Stimulated activated CD8-positive, alpha-beta memory T cell treated with anti-CD3 and anti-CD28 coated beads, Interleukin-12 subunit alpha, Interleukin-12 subunit beta, amount 100 ng/mL, for 4 hours (primary cell): Measurements from ENCODE around the gene ZFYVE9.
"Not testable (repeated sequence)": the region's sequence is repeated elsewhere in the genome, so short reads cannot be mapped to it uniquely, and the experiment has no call there.

ENCODE experiments used
- DNase-seq: peaks from one replicate; pipeline ENCODE4 v3.0.0-alpha.2; 2020; ENCODE audit warnings: low read depth

ZFYVE9 gene

DNA sequence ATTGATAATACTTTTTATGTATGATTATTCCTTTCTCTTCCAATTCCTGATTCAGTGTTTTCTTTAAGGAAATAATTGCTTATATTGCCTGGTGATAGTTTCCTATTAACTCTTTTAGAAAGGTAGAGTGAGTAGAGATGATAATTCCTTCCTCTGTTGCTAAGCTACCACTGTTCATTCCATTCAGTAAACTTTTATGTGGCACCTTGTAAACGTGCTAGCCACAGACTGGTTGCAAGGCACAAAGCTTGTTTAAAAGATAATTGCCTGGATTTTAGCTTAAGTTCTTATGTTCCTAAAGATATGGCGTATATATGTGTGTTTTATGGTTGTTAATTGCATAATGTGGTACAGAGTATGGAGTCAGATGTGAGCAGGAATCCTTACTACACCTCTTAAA, 3.2 kb downstream of the ZFYVE9 start:
- no peak for DNase-seq

DNA sequence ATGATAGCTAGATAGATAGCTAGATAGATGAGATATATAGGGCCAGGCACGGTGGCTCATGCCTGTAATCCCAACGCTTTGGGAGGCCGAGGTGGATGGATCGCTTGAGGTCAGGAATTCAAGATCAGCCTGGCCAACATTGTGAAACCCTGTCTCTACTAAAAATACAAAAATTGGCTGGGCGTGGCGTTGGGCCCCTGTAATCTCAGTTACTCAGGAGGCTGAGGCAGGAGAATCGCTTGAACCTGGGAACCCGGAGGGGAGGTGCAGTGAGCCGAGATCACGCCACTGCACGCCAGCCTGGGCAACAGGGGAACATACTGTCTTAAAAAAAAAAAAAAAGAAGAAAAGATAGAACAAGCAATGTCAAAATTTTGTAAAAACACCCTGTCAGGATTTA, 8.6 kb downstream of the ZFYVE9 start:
- not testable (repeated sequence) for DNase-seq

DNA sequence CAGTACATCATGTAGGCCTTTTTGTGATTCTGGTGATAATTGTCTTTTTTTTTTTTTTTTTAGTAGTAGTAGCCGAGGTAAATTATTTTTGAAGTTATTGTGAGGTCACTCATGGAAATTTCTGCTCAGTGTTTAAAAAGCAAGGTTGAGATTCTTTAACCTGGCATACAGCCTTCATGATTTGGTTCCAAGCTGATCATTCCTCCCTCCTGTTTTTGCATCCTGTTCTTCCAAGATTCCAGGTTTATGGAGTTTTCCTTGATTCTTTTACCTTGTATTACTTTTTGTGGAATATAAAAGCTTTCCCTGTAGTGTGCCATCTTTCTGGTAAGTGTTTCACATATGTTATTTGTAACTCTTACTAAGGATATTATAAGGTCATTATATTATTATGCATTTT, 9.1 kb downstream of the ZFYVE9 start:
- DNase-seq: no peak

DNA sequence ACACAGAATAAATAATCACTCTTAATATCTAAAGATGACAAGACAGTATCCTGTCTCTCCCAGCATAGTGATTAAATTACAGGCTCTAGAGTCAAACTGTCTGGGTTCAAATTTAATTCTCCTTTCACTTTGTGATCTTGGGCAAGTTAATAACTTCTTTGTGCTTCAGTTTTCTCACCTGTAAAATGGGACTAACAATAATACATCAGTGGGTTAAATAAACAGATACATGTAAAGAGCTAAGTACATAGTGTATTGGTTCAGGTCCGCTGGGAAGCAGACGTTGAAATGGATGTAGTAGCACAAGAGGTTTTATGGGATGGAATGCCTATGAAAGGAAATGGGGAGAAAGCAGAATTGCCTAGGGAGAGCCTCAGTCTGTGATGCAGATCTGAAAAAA, 10.7 kb downstream of the ZFYVE9 start:
- no peak for DNase-seq

DNA sequence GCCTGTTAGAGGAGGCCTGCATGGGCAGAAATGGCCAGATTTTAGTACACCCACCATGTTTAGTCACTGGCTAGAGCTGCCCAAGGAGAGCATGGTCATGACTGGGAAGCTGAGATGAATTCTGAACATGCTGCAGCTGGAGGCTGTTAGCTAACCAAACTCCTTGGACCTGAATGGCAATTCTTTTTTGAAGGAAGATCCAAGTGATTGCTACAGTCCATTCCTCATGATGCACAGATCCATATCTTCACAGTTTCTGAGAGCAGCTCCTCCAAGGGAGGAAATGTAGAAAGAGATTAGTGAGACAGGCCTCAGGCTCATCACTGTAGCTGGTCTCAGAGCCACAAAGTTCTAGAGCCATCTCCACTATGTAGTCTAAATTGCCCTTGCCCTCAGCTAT, 11.1 kb downstream of the ZFYVE9 start:
- DNase-seq: no peak

DNA sequence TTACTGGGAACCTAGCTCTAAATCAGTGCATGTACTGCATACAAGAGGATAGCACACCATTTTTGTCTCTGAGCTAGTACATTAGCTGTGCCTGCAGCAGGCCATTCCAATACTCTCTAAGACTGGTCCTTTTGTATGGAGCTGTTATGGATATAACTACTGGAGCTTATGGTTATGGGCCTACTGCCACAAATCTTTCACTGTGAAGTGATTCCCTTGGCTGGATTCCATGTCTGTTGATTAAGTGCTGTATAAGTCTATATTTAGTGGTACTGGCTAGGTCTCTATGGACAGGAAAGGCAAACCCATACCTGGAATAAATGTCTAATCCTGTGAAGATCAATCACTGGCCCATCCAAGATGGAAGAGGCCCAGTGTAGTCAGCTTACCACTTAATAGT, 12.0 kb downstream of the ZFYVE9 start:
- no peak for DNase-seq

DNA sequence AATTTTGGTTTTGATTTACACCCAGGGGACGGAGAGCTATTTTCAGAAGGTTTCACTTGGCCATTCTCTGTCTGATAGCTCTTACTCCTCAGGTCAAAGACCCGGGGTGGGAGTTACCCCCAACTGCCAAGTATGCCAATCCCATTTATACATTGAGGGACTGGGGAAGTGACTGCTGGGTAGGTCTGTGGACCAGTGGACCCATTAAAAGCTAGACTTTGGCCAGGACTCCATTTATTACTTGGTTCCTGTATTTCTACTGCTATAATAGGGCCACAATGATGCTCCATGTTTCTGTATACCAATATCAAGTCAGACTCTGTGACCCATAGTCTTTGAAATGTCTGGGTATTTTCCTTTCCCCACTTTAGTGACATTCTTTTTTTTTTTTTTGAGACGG, 14.6 kb downstream of the ZFYVE9 start:
- DNase-seq: no peak

DNA sequence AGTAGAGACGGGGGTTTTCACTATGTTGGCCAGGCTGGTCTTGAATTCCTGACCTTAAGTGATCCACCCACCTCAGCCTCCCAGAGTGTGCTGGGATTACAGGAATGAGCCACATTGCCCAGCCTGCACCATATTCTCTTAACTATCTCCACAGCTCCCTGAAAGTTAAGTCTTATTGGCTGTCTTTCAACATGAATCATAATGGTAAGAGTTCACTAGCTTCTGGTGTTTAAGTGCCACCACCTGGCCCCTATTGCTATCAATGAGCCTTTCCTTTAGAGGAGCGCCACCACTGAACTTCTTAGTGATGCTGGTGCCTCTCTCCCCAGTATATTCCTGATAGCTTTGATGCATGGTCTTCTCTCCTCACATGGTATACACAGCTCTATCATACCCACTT, 15.7 kb downstream of the ZFYVE9 start:
- DNase-seq: no peak

DNA sequence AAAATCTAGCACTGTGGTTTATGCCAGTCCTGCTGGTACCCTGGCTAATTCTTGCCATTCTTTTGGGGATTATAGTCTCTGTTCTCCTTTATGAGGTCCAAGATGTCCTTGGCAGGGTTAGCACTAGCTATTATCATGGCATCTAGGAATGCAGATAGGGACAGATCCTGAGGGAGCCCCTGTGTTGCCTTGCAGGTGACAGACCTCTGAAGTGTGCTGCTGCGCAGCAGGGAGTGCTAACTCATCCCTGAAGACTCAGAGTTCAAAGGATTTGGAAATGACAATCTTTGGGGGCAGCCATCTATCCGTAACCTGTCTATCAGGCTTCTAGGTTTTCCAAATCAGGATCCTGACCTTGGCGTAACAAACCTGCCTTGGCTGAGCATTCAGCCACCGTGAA, 16.3 kb downstream of the ZFYVE9 start:
- no peak for DNase-seq

DNA sequence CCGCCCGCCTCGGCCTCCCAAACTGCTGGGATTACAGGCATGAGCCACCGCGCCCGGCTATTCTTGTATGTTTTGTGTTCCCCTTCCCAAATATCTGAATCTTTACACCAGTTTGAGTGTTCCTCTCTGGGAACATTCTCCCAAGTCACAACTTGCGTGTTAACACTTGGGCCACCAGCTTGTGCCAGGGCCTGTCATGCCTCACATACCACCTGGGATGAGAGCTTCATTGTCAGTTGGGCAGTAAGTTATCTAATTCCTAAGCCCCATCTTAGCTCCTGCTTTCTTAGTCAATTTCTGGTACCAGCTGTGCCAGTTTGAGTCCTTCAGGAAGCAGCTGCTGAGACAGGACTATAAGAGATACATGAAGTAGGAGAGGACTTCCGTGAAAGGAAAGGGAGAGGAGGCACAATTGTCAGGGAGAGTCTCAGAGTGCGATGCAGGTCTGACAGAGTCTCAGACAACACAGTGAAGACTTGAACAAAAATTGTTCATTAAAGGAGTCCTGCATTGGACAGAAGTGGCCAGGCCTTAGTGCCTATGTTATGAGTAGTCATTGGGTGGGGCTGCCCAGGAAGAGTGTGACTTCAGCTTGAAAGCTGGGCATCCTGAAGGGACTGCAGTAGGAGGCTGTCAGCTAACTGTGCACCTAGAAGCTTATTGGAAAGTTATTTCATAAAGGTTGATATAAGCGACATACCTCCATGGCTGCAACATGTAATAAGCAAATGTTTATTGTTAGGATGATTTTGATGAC, 17.3 kb downstream of the ZFYVE9 start:
- no peak for DNase-seq

DNA sequence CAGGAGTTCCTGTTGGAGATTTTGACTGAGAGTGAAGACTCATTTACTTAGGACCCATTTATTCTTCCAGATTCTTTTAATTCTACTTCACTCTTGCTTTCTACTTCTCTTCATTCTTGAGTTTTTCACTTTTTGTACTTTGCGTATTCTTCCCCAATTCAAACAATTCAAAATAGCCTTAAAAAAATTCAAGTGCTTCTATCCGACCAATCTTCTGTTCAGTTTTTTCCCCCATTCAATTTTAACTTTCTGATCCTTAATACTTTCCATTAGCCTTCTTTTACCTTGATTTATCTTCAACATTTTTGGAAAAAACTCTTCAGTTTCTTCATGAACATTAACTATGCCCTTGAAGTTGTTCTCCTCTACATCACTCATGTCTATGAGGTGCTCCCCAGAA, 21.1 kb downstream of the ZFYVE9 start:
- DNase-seq: no peak

DNA sequence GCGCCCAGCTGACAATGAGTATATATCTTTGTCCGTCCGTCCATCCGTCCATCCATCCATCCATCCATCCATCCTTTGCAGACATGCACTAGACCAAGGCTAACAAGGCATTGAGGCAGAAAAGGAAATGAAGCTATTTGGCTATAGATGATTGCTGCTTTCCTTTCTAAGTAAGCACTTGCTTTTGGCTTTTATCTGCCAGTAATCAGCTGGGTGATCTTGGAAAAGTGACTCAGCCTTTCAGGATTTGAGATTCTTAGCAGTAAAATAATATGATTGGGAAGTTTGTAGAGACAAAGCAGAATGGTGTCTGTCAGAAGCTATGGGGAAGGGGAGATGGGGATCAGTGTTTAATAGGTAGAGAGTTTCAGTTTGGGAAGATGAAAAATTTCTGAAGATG, 22.7 kb downstream of the ZFYVE9 start:
- no peak for DNase-seq

DNA sequence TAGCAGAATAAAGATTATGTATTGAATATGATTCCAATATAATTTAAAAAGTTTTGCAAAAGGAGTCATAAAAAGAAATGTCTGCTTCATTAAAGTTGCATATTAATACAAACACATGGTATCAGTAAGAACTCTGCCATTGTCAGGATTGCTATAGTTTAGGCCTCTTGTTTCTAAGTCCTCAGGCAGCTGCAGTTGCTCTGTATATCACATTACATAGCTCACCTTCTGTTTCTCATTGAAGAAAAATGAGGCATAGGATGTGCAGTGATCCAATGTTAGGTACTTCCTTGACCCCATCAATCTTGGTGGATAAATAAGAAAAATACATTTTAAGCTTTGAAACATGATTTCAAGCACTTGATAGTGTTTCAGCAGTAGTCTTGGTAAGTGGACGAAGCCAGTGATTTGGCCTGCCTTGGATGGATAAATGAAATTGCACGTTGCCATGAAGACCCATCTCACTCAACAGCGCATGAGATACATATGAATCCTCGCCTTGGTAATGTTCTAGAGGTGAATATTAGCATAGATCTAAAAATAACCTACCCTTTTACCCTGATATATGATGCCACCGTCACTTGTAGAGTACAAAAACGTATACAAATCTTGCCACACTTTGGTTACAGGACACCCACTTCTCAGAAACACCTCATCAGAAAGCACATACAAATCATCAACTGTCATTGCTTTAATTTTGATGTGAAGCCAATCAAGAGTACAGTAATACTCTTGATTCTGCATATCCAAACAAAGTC, 25.3 kb downstream of the ZFYVE9 start:
- no peak for DNase-seq

DNA sequence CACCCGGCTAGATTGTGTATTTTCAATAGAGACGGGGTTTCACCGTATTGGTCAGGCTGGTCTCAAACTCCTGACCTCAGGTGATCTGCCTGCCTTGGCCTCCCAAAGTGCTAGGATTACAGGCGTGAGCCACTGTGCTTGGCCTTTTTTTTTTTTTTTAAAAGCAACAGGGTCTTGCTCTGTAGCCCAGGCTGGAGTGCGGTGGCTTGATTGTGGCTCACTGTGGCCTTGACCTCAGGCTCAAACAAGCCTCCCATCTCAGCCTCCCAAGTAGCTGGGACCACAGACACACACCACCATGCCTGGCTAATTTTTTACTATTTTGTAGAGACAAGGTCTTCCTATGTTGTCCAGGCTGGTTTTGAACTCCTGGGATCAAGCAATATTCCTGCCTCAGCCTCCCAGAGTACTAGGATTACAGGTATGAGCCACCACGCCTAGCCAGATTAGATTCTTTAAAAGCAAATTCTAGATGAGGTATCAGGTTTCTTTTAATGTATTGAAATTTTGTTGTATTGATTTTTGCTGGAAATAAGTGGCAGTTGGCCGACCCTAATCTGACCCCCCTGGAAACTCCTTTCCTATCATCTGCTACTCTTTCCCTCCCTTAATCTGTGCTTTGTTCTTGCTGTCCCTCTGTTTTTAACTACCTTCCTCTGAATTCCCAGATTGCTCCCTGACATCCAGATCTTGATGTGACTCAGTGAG, 26.6 kb downstream of the ZFYVE9 start:
- no peak for DNase-seq

DNA sequence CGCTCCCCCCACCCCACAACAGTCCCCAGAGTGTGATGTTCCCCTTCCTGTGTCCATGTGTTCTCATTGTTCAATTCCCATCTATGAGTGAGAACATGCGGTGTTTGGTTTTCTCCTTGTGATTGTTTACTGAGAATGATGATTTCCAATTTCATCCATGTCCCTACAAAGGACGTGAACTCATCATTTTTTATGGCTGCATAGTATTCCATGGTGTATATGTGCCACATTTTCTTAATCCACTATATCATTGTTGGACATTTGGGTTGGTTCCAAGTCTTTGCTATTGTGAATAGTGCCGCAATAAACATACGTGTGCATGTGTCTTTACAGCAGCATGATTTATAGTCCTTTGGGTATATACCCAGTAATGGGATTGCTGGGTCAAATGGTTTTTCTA, 29.3 kb downstream of the ZFYVE9 start:
- DNase-seq: not testable (repeated sequence)

DNA sequence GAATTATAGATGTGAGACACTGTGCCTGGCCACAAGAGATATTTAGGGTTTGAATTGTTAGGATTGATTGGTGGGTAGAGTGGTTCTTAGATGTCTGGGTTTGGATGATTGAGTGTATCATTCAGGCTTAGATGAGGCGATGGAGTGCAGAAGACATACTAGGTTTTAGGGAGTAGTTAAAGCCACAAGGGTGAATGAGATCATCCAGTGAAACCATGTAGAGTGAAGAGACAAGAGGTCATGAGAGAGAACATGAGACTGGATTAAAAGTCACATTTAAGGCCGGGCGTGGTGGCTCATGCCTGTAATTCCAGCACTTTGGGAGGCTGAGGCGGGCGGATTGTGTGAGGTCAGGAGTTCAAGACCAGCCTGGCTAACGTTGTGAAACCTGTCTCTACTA, 37.2 kb downstream of the ZFYVE9 start:
- no peak for DNase-seq

DNA sequence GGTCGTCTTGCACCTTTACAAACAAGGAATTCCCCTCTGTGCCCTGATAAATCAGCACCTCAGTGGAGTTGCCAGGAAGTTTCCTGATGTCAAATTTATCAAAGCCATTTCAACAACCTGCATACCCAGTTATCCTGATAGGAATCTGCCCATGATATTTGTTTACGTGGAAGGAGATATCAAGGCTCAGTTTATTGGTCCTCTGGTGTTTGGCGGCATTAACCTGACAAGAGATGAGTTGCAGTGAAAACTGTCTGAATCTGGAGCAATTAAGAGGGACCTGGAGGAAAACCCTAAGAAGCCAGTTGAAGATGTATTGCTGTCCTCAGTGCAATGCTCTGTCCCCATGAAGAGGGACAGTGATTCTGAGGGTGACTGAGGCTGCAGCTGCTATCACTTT, 38.3 kb downstream of the ZFYVE9 start:
- no peak for DNase-seq

DNA sequence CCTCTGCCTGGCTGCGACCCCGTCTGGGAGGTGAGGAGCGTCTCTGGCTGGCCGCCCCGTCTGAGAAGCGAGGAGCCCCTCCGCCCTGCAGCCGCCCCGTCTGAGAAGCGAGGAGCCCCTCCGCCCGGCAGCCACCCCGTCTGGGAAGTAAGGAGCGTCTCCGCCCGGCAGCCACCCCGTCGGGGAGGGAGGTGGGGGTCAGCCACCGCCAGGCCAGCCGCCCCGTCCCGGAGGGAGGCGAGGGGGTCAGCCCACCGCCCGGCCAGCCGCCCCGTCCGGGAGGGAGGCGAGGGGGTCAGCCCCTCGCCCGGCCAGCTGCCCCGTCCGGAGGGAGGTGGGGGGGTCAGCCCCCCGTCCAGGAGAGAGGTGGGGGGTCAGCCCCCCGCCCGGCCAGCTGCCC, 39.9 kb downstream of the ZFYVE9 start:
- DNase-seq: not testable (repeated sequence)

DNA sequence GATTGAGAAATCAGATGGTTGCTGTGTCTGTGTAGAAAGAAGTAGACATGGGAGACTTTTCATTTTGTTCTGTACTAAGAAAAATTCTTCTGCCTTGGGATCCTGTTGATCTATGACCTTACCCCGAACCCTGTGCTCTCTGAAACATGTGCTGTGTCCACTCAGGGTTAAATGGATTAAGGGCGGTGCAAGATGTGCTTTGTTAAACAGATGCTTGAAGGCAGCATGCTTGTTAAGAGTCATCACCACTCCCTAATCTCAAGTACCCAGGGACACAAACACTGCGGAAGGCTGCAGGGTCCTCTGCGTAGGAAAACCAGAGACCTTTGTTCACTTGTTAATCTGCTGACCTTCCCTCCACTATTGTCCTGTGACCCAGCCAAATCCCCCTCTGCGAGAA, 40.4 kb downstream of the ZFYVE9 start:
- not testable (repeated sequence) for DNase-seq

DNA sequence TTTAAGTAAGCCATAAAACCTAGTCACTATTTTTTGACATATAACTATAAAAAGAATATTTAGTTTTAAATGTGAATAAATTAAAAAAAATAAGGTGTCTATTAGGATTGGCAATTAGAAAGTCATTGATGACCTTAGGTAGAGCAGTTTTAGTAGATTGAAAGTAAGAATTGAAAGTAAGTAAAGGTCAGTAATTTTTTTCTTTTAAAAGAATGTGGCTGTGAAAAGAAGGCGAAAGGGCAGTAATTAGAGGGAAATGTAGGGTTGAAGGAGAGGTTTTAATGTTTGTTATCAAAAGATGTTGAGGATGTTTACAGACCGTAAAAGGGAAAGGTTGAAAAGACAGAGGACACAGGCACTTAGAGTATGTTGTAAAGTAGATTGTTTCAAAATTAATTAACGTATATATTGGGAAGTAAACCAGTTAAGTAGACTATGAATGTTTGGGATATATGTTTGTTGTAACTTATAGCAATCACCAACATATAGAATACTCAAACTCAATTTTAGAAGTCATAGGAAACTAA, 41.0 kb downstream of the ZFYVE9 start:
- no peak for DNase-seq

DNA sequence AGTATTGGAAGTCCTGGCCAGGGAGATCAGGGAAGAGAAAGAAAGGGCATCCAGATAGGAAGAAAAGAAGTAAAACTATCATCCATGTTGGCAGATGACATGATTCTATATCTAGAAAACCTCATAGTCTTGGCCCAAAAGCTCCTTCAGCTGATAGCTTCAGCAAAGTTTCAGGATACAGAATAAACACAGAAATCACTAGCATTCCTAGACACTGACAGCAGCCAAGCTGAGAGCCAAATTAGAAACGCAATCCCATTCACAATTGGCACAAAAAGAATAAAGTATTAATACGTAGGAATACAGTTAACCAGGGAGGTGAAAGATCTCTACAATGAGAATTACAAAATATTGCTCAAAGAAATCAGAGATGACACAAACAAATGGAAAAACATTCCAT, 44.6 kb downstream of the ZFYVE9 start:
- DNase-seq: no peak

DNA sequence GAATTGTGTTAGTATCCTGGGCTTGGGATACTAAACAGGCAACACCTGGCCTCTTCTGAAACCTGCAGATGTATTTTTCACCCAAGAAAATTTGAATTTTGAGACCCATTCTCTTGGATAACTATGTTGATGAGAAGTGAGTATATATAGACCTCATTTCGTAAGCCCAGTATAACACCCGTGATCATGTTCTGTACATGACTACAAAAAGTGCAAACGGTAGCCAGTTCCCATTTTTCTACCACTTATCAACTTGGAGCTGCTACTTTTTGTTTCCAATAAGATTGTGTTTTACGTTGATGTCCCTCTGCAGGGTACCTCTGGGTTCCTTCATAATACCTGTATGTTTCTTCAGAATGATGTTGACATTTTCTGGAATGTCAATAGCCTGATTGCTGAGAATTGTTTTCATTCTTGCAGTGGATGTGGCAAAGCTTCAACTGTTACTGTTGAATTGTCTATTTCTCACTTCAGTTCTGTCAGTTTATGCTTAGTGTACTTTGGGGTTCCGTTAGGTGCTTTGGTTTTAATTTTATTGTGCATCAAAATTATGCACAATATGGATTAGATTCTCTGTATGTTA, 48.1 kb downstream of the ZFYVE9 start:
- no peak for DNase-seq
